Measurements from ENCODE around the gene ADIPOR2. TPM values are rescaled to one million over a fixed set of nuclear protein-coding genes. Genes with fewer than 3 reads are reported as not detected.

Gene ADIPOR2
- total and polyA plus RNA-seq, 2 of the 4 experiments (the other 2 are of a cell fraction), result 20.0 to 24.9 TPM

DNA sequence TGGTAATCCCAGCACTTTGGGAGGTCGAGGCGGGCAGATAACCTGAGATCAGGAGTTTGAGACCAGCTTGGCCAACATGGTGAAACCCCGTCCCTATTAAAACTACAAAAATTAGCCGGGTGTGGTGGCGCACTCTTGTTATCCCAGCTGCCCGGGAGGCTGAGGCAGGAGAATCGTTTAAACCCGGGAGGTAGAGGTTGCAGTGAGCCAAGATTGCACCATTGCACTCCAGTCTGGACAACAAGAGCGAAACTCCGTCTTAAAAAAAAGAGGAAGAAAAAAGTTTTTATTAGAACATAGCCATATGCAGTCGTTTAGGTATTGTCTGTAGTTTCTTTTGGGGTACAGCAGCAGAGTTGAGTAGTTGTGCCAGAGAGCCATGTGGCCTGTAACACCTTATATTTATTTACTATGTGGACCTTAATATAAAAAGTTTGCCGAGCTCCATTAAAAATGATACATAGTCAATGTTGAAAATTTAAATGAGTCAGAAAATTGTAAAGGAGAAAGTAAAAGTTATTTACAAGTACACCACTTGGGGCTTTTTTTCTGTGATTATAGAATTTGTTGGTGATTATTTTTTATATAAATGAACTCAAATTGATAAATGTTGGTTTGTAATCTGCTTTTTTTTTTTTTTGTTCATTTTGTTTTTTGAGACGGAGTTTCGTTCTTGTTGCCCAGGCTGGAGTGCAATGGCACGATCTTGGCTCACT lies 2.2 kb downstream of the ADIPOR2 start:
- H4K91ac ChIP-seq (ENCODE audit: insufficient read depth, low read depth, low read length), result no peak overlapping the region
- intact Hi-C loops (cut with micrococcal nuclease) (no loop called here), in situ Hi-C loops (cut with MboI; ENCODE audit: low sequenced_read_pairs) (no loop called here), dilution Hi-C loops (cut with HindIII; ENCODE audit: low sequenced_read_pairs, unreplicated experiment) (no loop called here)
- no peak overlapping the region for H3K4me2 ChIP-seq (ENCODE audit: low read depth, low read length)
- H2AK5ac ChIP-seq (ENCODE audit: low read depth, low read length), result no peak overlapping the region
- POLR2A ChIA-PET (ENCODE audit: unreplicated experiment), result no interaction called here
- H3K27me3 ChIP-seq (ENCODE audit: control insufficient read depth, insufficient read depth, low read length), result no peaks in the 10 kb centered on the region
- no peak overlapping the region for H2AFZ ChIP-seq (replicated peaks; ENCODE audit: low read length, poor library complexity)
- peaks cover 3% of the 10 kb centered on the region for H3K9me1 ChIP-seq (ENCODE audit: insufficient read depth, low read length)
- H2BK15ac ChIP-seq (ENCODE audit: low read depth, low read length), result no peak overlapping the region
- no peak overlapping the region for H3K14ac ChIP-seq (replicated peaks; ENCODE audit: low read depth, low read length)
- CTCF ChIA-PET, result no interaction called here
- no peak overlapping the region for H2BK5ac ChIP-seq (ENCODE audit: low read depth, low read length, poor library complexity, severe bottlenecking)
- no TSS peak for BruUV-seq (replicated peaks)
- H3K4me3 ChIP-seq (ENCODE audit: insufficient read depth, low read depth, low read length), result no peak overlapping the region
- no peak overlapping the region for H3K18ac ChIP-seq (ENCODE audit: low read depth, low read length)
- H3K23ac ChIP-seq (ENCODE audit: low read depth, low read length), result no peak overlapping the region
- peaks cover 29% of the 10 kb centered on the region for H4K20me1 ChIP-seq (ENCODE audit: insufficient read depth, low read length)
- TF ChIP-seq MXI1 (IDR thresholded peaks at IDR 0.05; ENCODE audit: borderline replicate concordance, low read depth, low read length) (no peak), RCOR1 (IDR thresholded peaks at IDR 0.05; ENCODE audit: insufficient replicate concordance, low read length) (no peak), MAFK (IDR thresholded peaks at IDR 0.05; ENCODE audit: low read depth, low read length) (no peak), CHD1 (IDR thresholded peaks at IDR 0.05; ENCODE audit: low read depth, low read length) (no peak), POLR2A (IDR thresholded peaks at IDR 0.05; ENCODE audit: low read depth, low read length) (no peak), RFX5 (IDR thresholded peaks at IDR 0.05; ENCODE audit: low read depth, low read length) (no peak), RAD21 (IDR thresholded peaks at IDR 0.05; ENCODE audit: low read length) (no peak), CEBPB (IDR thresholded peaks at IDR 0.05; ENCODE audit: low read depth, low read length) (no peak)
- TF ChIP-seq, protein P1, sequence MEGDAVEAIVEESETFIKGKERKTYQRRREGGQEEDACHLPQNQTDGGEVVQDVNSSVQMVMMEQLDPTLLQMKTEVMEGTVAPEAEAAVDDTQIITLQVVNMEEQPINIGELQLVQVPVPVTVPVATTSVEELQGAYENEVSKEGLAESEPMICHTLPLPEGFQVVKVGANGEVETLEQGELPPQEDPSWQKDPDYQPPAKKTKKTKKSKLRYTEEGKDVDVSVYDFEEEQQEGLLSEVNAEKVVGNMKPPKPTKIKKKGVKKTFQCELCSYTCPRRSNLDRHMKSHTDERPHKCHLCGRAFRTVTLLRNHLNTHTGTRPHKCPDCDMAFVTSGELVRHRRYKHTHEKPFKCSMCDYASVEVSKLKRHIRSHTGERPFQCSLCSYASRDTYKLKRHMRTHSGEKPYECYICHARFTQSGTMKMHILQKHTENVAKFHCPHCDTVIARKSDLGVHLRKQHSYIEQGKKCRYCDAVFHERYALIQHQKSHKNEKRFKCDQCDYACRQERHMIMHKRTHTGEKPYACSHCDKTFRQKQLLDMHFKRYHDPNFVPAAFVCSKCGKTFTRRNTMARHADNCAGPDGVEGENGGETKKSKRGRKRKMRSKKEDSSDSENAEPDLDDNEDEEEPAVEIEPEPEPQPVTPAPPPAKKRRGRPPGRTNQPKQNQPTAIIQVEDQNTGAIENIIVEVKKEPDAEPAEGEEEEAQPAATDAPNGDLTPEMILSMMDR (conservative IDR thresholded peaks at IDR 0.05; ENCODE audit: low read depth, low read length), result no peak
- TF ChIP-seq, protein P2, sequence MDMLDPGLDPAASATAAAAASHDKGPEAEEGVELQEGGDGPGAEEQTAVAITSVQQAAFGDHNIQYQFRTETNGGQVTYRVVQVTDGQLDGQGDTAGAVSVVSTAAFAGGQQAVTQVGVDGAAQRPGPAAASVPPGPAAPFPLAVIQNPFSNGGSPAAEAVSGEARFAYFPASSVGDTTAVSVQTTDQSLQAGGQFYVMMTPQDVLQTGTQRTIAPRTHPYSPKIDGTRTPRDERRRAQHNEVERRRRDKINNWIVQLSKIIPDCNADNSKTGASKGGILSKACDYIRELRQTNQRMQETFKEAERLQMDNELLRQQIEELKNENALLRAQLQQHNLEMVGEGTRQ (IDR thresholded peaks at IDR 0.05; ENCODE audit: low read depth, low read length), result no peak
- TF ChIP-seq, protein P3, sequence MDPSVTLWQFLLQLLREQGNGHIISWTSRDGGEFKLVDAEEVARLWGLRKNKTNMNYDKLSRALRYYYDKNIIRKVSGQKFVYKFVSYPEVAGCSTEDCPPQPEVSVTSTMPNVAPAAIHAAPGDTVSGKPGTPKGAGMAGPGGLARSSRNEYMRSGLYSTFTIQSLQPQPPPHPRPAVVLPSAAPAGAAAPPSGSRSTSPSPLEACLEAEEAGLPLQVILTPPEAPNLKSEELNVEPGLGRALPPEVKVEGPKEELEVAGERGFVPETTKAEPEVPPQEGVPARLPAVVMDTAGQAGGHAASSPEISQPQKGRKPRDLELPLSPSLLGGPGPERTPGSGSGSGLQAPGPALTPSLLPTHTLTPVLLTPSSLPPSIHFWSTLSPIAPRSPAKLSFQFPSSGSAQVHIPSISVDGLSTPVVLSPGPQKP (IDR thresholded peaks at IDR 0.05; ENCODE audit: borderline replicate concordance, low read depth, low read length), result no peak
- no peak overlapping the region for H2BK120ac ChIP-seq (ENCODE audit: low read depth, low read length)
- ATAC-seq (ENCODE audit: low read depth) (no peak), DNase-seq (no peak)
- H2AK9ac ChIP-seq (replicated peaks; ENCODE audit: low read depth, low read length, poor library complexity), result no peak overlapping the region
- H3K27ac ChIP-seq (ENCODE audit: insufficient read depth, low read length), result no peak overlapping the region
- 0 out of 2 replicates have a peak, but pooled peaks cover 1% of the 10 kb centered on the region for H3K36me3 ChIP-seq (ENCODE audit: control insufficient read depth, insufficient read depth, low read length)
- H3K79me1 ChIP-seq (ENCODE audit: low read depth in 1 of 2, low read length in 2 of 2), result peaks cover 21 to 55% of the 10 kb centered on the region in 2 experiments
- H3K4me1 ChIP-seq (ENCODE audit: control insufficient read depth, insufficient read depth, low read length), result peaks cover 4% of the 10 kb centered on the region; the same call in 1 of the 2 replicates
- H4K5ac ChIP-seq (ENCODE audit: low read depth, low read length), result no peak overlapping the region
- WGBS, 2 experiments (ENCODE audit: extremely low coverage in 2 of 2, insufficient read length in 1 of 2), result no CpG with 5 or more reads among the region's 15 CpGs
- H3K4ac ChIP-seq (ENCODE audit: low read depth, low read length), result no peak overlapping the region
- no peak overlapping the region for H4K8ac ChIP-seq (ENCODE audit: low read depth in 2 of 2, low read length in 2 of 2)
- no peaks in the 10 kb centered on the region for H3K9me3 ChIP-seq (ENCODE audit: control insufficient read depth, insufficient read depth, low read length)
- H3K9ac ChIP-seq (ENCODE audit: low read depth, low read length), result no peak overlapping the region
- H2BK20ac ChIP-seq (ENCODE audit: low read depth, low read length), result no peak overlapping the region
- no peak overlapping the region for H3K56ac ChIP-seq (ENCODE audit: extremely low read depth, insufficient read depth, low read length)
